NCI-H446 (cell line): ENCODE results near the gene MGMT.

ENCODE experiments used
- DNase-seq, 2 experiments: peaks; one replicate each; lab custom pipeline; 2025; lab: John Stamatoyannopoulos, UW

Gene MGMT

GRCh38 chr10:129690248-129691070, 223.4 kb downstream of the MGMT start:
- DNase-seq, result no peak

GRCh38 chr10:129692695-129693094, 225.7 kb downstream of the MGMT start:
- DNase-seq, result no peak

DNA sequence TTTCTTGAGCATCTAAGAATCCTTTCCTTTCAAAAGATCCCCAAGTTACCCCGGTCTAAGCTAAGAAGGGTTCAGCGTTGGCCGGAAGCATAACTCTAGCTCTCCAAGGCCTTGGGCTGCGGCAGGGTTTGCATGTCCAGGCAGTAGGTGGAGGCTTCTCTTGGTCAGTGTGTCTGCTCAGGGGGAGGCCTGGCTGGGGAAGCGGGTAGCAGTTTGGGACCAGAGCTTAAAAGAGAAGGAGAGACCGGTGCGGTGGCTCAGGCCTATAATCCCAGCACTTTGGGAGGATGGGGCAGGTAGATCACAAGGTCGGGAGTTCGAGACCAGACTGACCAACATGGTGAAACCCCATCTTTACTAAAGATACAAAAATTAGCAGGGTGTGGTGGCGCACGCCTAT, 226.3 kb downstream of the MGMT start:
- DNase-seq, result no peak

GRCh38 chr10:129694184-129694583, 227.1 kb downstream of the MGMT start:
- DNase-seq, result no peak

DNA sequence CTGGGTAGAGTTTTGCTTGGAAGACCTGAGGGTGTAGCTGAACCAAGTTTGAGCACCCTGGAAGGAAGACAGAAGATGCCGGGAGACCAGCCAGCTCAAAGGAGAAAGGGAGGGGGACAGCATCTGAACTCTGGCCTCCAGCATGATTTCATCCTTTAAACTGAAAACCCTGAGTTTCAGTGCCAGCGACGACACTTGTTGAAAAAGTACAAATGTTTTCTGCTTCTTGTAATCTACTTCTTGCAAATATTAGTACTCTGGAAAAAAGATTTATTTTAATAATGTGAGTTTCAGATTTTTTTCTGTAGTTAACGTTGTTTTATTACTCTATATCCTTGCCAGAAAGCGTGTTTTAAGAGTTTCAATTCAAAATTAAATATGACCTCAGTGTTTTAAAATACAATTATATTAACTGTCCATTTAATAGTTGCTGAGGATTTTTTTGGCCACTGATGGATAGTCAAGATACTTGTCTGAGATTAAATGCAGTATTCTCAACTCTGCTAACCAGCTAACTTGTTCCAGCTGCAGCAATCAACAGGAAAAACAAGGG, 227.7 kb downstream of the MGMT start:
- no peak for DNase-seq

GRCh38 chr10:129695671-129696070, 228.6 kb downstream of the MGMT start:
- no peak for DNase-seq

- no peak for DNase-seq
These were observed 229.6 kb downstream of the MGMT start for GRCh38 chr10:129696636-129697035.

DNA sequence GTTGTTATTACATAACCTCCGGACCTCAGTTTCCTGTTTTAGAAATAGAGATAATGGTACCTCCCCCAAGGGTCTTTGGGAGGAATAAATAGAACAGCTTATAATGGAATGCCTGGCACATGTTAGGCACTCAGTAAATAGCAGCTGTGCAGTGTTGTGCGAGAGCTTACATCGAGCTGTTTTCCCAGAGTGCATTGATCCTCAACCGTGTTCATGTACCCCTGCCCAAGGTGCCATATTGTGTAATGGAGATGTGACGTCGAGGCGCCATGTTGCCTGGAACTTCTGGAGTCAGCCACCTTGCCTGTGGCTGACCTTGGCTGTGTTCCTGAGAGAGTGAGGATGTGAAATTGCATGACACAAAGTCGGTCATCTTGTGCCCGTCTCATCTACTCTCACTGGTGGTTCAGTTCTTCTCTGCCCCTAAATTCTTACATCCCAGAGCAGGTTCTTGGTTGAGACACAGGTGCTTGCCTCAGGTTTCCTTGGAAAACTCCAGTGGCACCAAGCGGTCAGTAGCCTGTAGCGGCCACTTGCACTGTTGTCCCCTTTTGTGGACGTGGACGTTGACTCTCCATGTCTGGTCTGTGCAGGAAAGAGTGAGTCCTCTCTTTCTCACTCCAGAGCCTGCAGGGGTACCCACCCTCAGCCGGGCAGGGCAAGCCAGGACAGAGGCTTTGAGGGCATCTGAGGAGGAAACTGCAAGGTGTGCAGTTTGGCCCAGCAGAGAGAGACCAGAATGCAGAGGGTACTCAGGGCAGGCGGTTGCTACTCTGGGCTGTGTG, 230.6 kb downstream of the MGMT start:
- no peak for DNase-seq

DNA sequence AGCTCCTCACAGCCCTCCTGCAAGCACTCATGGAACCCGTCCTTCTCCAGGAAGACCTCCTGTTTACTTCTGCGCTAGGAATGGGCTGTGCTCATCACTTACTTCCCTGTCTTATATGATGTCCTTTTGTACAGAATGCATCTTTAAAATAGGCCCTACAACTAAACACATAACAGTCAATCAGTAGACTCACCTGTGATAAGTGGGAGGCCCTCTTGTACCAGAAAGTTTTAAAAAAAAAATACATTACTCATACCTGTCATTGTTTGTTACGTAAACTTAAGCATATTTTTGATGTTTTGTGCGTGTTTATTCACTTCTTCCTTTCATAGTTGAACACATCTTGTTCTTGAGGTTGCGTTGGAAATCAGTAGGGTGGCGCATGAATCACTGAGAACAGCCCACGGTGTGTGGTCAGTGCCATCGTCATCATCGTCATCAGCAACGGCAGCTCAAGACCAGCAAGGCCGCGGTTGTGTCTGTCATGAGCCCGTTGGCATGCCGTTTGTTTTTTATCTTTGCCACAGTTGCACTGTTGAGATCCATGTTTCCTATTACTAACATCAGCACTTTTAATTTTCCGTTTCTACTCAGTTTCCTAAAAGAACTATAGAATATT, 232.8 kb downstream of the MGMT start:
- DNase-seq, result no peak

GRCh38 chr10:129702605-129703004, 235.6 kb downstream of the MGMT start:
- no peak for DNase-seq

DNA sequence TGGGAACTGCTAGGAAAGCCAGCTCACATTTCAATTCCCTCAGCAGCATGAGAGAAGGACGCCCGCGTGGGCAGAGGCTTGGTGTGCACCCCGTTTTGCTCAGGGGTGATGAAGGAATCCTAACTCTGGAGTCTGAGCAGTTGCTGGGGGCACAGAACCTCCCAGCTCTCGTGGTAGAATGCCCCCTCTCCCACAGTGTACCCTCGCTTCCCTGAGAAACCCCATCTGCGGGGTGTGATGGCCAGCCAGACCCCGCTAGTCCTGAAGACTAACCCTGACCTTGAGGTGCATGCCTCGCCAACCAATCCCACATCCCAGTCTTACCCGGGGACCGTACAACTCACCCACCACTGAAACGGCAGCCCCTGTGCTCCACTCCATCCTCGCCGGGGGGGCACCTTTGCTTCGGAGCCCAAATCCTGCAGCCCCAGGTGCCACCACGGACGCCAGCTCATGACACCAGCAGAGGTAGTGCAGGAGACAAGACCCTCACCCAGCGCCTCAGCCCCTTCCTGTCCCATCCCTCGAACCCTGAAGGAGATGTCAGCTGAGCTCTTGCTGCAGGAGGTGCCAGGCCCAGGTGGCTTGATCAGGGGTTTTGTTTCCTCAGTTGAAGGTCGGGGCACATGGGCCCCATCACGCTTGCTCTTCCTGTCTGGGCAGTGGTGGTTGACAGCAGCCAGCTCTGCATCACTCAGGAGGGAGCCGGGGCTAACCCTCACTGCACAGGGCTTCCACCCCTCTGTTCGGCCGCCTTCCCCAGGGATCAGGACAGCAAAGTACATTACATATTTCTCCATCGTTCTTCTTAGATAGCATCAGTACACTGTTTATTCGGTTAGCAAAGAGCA, 236.5 kb downstream of the MGMT start:
- DNase-seq, result no peak

DNA sequence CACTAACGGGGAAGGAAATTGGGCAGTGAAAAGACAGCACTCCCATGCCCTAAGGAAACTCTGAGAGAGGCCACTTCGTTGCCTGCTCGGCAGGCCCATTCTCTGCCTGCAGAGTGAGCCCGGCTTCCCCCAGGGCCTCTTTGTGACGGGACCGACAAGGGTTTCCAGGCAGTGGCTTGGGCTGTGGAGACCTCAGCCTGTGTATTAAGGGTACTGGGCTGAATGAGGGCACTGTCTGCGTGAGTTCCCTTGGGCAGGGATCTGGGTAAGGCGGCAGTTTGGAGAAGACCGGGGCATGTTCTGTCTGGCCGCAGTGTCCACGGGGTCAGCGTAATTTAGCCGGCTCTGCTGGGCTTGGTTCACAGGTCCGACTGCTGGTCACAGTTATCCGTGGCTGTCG, 237.2 kb downstream of the MGMT start:
- DNase-seq, result no peak

GRCh38 chr10:129704786-129705525, 237.9 kb downstream of the MGMT start:
- DNase-seq, result no peak

DNA sequence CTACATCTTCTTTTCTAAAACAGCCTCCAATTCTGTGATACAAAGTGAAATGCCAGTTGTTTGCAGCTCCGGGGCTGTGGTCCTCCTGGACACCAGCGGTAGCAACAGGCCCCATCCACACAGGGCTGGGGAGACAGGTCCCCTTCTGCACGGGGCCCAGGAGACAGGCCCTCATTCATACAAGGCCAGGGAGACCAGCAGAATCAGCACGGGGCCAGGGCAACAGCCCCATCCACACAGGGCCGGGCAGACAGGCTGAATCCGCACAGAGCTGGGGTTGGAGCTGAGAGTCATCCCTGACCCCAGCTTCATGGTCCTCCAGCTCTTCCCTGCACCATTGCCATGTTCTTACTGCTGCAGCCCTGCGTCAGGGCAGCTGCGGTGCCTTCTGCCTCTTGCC, 238.6 kb downstream of the MGMT start:
- no peak for DNase-seq

GRCh38 chr10:129706081-129706480, 239.0 kb downstream of the MGMT start:
- no peak for DNase-seq

- no peak for DNase-seq
These were observed 239.5 kb downstream of the MGMT start for GRCh38 chr10:129706523-129706922.

- peak in 1 of 2 experiments; percentile 33 for DNase-seq
These were observed 240.7 kb downstream of the MGMT start for GRCh38 chr10:129707406-129708388.

- DNase-seq, result no peak
These were observed 242.1 kb downstream of the MGMT start for GRCh38 chr10:129709101-129709500.

- DNase-seq, result no peak
These were observed 242.8 kb downstream of the MGMT start for GRCh38 chr10:129709627-129710509.
